Activated naive CD4-positive, alpha-beta T cell treated with anti-CD3 and anti-CD28 coated beads, Interleukin-2, amount 50 U/mL, for 24 hours (primary cell): Measurements from ENCODE around the gene HERC2.
A peak's percentile ranks its signal among the peaks of the same experiment; 100 is the strongest.

Experiments
- H3K27ac Mint-ChIP-seq: one replicate; pipeline ENCODE4 v1.8.0; 2021; ENCODE audit warnings: mild to moderate bottlenecking, mixed read lengths
- H3K27me3 Mint-ChIP-seq: one replicate; pipeline ENCODE4 v1.8.0; 2021; ENCODE audit warnings: mixed read lengths
- H3K36me3 Mint-ChIP-seq: one replicate; pipeline ENCODE4 v1.8.0; 2021; ENCODE audit warnings: mixed read lengths
- H3K4me1 Mint-ChIP-seq: one replicate; pipeline ENCODE4 v1.8.0; 2021; ENCODE audit warnings: mixed read lengths
- H3K4me3 Mint-ChIP-seq: one replicate; pipeline ENCODE4 v1.8.0; 2021; ENCODE audit warnings: mild to moderate bottlenecking, mixed read lengths
- H3K9me3 Mint-ChIP-seq: one replicate; pipeline ENCODE4 v1.8.0; 2021; ENCODE audit warnings: mixed read lengths

The HERC2 gene

GRCh38 chr15:28110481-28110881 lies 211.5 kb downstream of the HERC2 start:
- no peak overlapping the region for H3K4me3 Mint-ChIP-seq
- H3K27me3 Mint-ChIP-seq: peaks cover 7% of the 10 kb centered on the region
- H3K4me1 Mint-ChIP-seq: peaks cover 5% of the 10 kb centered on the region
- no peaks in the 10 kb centered on the region for H3K9me3 Mint-ChIP-seq
- peaks cover 11% of the 10 kb centered on the region for H3K36me3 Mint-ChIP-seq
- H3K27ac Mint-ChIP-seq: no peak overlapping the region

- Mint-ChIP-seq H3K36me3 (peaks cover 10% of the 10 kb centered on the region), H3K4me3 (no peak overlapping the region), H3K4me1 (peaks cover 8% of the 10 kb centered on the region), H3K27me3 (peaks cover 8% of the 10 kb centered on the region), H3K9me3 (no peaks in the 10 kb centered on the region), H3K27ac (peak overlapping the region; percentile 3)
Observed at GRCh38 chr15:28109626-28110455, 212.1 kb downstream of the HERC2 start.

GRCh38 chr15:28107904-28108275 lies 214.1 kb downstream of the HERC2 start:
- Mint-ChIP-seq H3K36me3 (peaks cover 9% of the 10 kb centered on the region), H3K27ac (no peak overlapping the region), H3K4me1 (peaks cover 9% of the 10 kb centered on the region), H3K27me3 (peaks cover 20% of the 10 kb centered on the region), H3K9me3 (no peaks in the 10 kb centered on the region), H3K4me3 (peak overlapping the region; percentile 83)

- peaks cover 9% of the 10 kb centered on the region for H3K4me1 Mint-ChIP-seq
Observed at GRCh38 chr15:28107111-28107903, 214.7 kb downstream of the HERC2 start.

GRCh38 chr15:28106294-28107110 lies 215.5 kb downstream of the HERC2 start:
- H3K27me3 Mint-ChIP-seq: peaks cover 20% of the 10 kb centered on the region

More at GRCh38 chr15:28107111-28107903, 214.7 kb downstream of the HERC2 start:
- Mint-ChIP-seq H3K4me3 (peak overlapping the region; percentile 83), H3K27me3 (peaks cover 20% of the 10 kb centered on the region), H3K9me3 (no peaks in the 10 kb centered on the region), H3K27ac (no peak overlapping the region), H3K36me3 (peaks cover 8% of the 10 kb centered on the region)

GRCh38 chr15:28105793-28106192 lies 216.2 kb downstream of the HERC2 start:
- no peaks in the 10 kb centered on the region for H3K9me3 Mint-ChIP-seq
- H3K36me3 Mint-ChIP-seq: no peaks in the 10 kb centered on the region

More at GRCh38 chr15:28106294-28107110, 215.5 kb downstream of the HERC2 start:
- Mint-ChIP-seq H3K9me3 (no peaks in the 10 kb centered on the region), H3K4me1 (peaks cover 9% of the 10 kb centered on the region), H3K36me3 (peaks cover under 1% of the 10 kb centered on the region), H3K4me3 (peak overlapping the region; percentile 62), H3K27ac (no peak overlapping the region)

GRCh38 chr15:28105224-28105791 lies 216.7 kb downstream of the HERC2 start:
- Mint-ChIP-seq H3K4me3 (peak overlapping the region; percentile 11), H3K9me3 (no peaks in the 10 kb centered on the region), H3K36me3 (no peaks in the 10 kb centered on the region), H3K4me1 (peaks cover 9% of the 10 kb centered on the region), H3K27ac (no peak overlapping the region), H3K27me3 (peaks cover 21% of the 10 kb centered on the region)

More at GRCh38 chr15:28105793-28106192, 216.2 kb downstream of the HERC2 start:
- H3K4me3 Mint-ChIP-seq: peak overlapping the region; percentile 62
- peaks cover 9% of the 10 kb centered on the region for H3K4me1 Mint-ChIP-seq
- H3K27ac Mint-ChIP-seq: no peak overlapping the region
- peaks cover 20% of the 10 kb centered on the region for H3K27me3 Mint-ChIP-seq

GRCh38 chr15:28104326-28104725 lies 217.7 kb downstream of the HERC2 start:
- peaks cover 13% of the 10 kb centered on the region for H3K4me1 Mint-ChIP-seq
- peaks cover 29% of the 10 kb centered on the region for H3K27me3 Mint-ChIP-seq
- no peak overlapping the region for H3K27ac Mint-ChIP-seq
- H3K36me3 Mint-ChIP-seq: no peaks in the 10 kb centered on the region
- no peaks in the 10 kb centered on the region for H3K9me3 Mint-ChIP-seq
- no peak overlapping the region for H3K4me3 Mint-ChIP-seq

- Mint-ChIP-seq H3K36me3 (no peaks in the 10 kb centered on the region), H3K27ac (no peak overlapping the region), H3K4me1 (peaks cover 16% of the 10 kb centered on the region), H3K4me3 (no peak overlapping the region), H3K9me3 (no peaks in the 10 kb centered on the region), H3K27me3 (peaks cover 30% of the 10 kb centered on the region)
Observed at GRCh38 chr15:28103831-28104230, 218.1 kb downstream of the HERC2 start.

GRCh38 chr15:28101983-28102441 lies 220.0 kb downstream of the HERC2 start:
- no peaks in the 10 kb centered on the region for H3K9me3 Mint-ChIP-seq
- peaks cover 27% of the 10 kb centered on the region for H3K4me1 Mint-ChIP-seq
- peaks cover 41% of the 10 kb centered on the region for H3K27me3 Mint-ChIP-seq
- H3K27ac Mint-ChIP-seq: no peak overlapping the region
- no peaks in the 10 kb centered on the region for H3K36me3 Mint-ChIP-seq
- no peak overlapping the region for H3K4me3 Mint-ChIP-seq

GRCh38 chr15:28101201-28101600 lies 220.8 kb downstream of the HERC2 start:
- Mint-ChIP-seq H3K27ac (no peak overlapping the region), H3K9me3 (no peaks in the 10 kb centered on the region), H3K27me3 (peaks cover 43% of the 10 kb centered on the region), H3K4me3 (no peak overlapping the region), H3K4me1 (peaks cover 28% of the 10 kb centered on the region), H3K36me3 (no peaks in the 10 kb centered on the region)

GRCh38 chr15:28100516-28101195 lies 221.3 kb downstream of the HERC2 start:
- Mint-ChIP-seq H3K36me3 (no peaks in the 10 kb centered on the region), H3K9me3 (no peaks in the 10 kb centered on the region), H3K4me1 (peaks cover 27% of the 10 kb centered on the region), H3K27me3 (peaks cover 42% of the 10 kb centered on the region), H3K27ac (no peak overlapping the region), H3K4me3 (no peak overlapping the region)

- H3K9me3 Mint-ChIP-seq: no peaks in the 10 kb centered on the region
- H3K27me3 Mint-ChIP-seq: peaks cover 41% of the 10 kb centered on the region
- peaks cover 23% of the 10 kb centered on the region for H3K4me1 Mint-ChIP-seq
- peak overlapping the region; percentile 13 for H3K4me3 Mint-ChIP-seq
- no peaks in the 10 kb centered on the region for H3K36me3 Mint-ChIP-seq
- H3K27ac Mint-ChIP-seq: no peak overlapping the region
Observed at GRCh38 chr15:28099555-28100140, 222.3 kb downstream of the HERC2 start.
